ENCODE measurements around the gene DHX30. TPM values are rescaled to one million over a fixed set of nuclear protein-coding genes. Genes with fewer than 3 reads are reported as not detected.

Gene DHX30
- total and polyA plus RNA-seq, 2 of the 4 experiments (the other 2 are of a cell fraction): 55.6 to 57.2 TPM

- BruUV-seq (replicated peaks): no TSS peak
Observed at GRCh38 chr3:47803480-47804025, 615 bp downstream of the DHX30 start.

More at GRCh38 chr3:47803480-47804025, 615 bp downstream of the DHX30 start:
- Histone ChIP-seq H3K4me1 (ENCODE audit: control insufficient read depth, insufficient read depth, low read length) (no peaks in the 10 kb centered on the region; the same call in 1 of the 2 replicates), H2AK9ac (replicated peaks; ENCODE audit: low read depth, low read length, poor library complexity) (peak overlapping the region; percentile 91), H4K91ac (ENCODE audit: insufficient read depth, low read depth, low read length) (peak overlapping the region; percentile 75), H4K20me1 (ENCODE audit: insufficient read depth, low read length) (no peaks in the 10 kb centered on the region; the same call in 1 of the 2 replicates), H3K14ac (replicated peaks; ENCODE audit: low read depth, low read length) (peak overlapping the region; percentile 82), H3K79me1 (ENCODE audit: low read depth in 1 of 2, low read length in 2 of 2) (peaks cover 14 to 32% of the 10 kb centered on the region in 2 experiments), H3K23ac (ENCODE audit: low read depth, low read length) (peak overlapping the region; percentile 42), H2AK5ac (ENCODE audit: low read depth, low read length) (peak overlapping the region; percentile 41; the same call in 1 of the 2 replicates), H2BK5ac (ENCODE audit: low read depth, low read length, poor library complexity, severe bottlenecking) (peak overlapping the region; percentile 69), H3K4me2 (ENCODE audit: low read depth, low read length) (peak overlapping the region; percentile 83), H2BK15ac (ENCODE audit: low read depth, low read length) (no peak overlapping the region), H2BK20ac (ENCODE audit: low read depth, low read length) (no peak overlapping the region), H4K8ac (ENCODE audit: low read depth in 2 of 2, low read length in 2 of 2) (peak overlapping the region; percentile 91 to 92), H3K18ac (ENCODE audit: low read depth, low read length) (peak overlapping the region; percentile 7), H3K4ac (ENCODE audit: low read depth, low read length) (peak overlapping the region; percentile 90), H3K27ac (ENCODE audit: insufficient read depth, low read length) (peak overlapping the region; percentile 91), H2AFZ (replicated peaks; ENCODE audit: low read length, poor library complexity) (peak overlapping the region; percentile 99), H3K27me3 (ENCODE audit: control insufficient read depth, insufficient read depth, low read length) (no peaks in the 10 kb centered on the region), H2BK120ac (ENCODE audit: low read depth, low read length) (peak overlapping the region; percentile 29; the same call in 1 of the 2 replicates), H3K56ac (ENCODE audit: extremely low read depth, insufficient read depth, low read length) (peak overlapping the region; percentile 86), H3K4me3 (ENCODE audit: insufficient read depth, low read depth, low read length) (peak overlapping the region; percentile 72), H3K9ac (ENCODE audit: low read depth, low read length) (peak overlapping the region; percentile 95), H4K5ac (ENCODE audit: low read depth, low read length) (peak overlapping the region; percentile 70), H3K36me3 (ENCODE audit: control insufficient read depth, insufficient read depth, low read length) (peaks cover 2% of the 10 kb centered on the region; the same call in 1 of the 2 replicates), H3K9me1 (ENCODE audit: insufficient read depth, low read length) (peaks cover 4% of the 10 kb centered on the region), H3K9me3 (ENCODE audit: control insufficient read depth, insufficient read depth, low read length) (no peaks in the 10 kb centered on the region)
- dilution Hi-C loops (cut with HindIII; ENCODE audit: low sequenced_read_pairs, unreplicated experiment): no loop called here
- intact Hi-C loops (cut with micrococcal nuclease): no loop called here
- no peak for TF ChIP-seq SMC3 (IDR thresholded peaks at IDR 0.05; ENCODE audit: low read depth, low read length)
- no peak for TF ChIP-seq CHD1 (IDR thresholded peaks at IDR 0.05; ENCODE audit: low read depth, low read length)
- no peak for TF ChIP-seq CTCF (conservative IDR thresholded peaks at IDR 0.05; ENCODE audit: low read depth, low read length)
- no peak for TF ChIP-seq ELK1 (IDR thresholded peaks at IDR 0.05; ENCODE audit: borderline replicate concordance, low read depth, low read length)
- TF ChIP-seq RCOR1 (IDR thresholded peaks at IDR 0.05; ENCODE audit: insufficient replicate concordance, low read length): no peak
- TF ChIP-seq MXI1 (IDR thresholded peaks at IDR 0.05; ENCODE audit: borderline replicate concordance, low read depth, low read length): no peak
- TF ChIP-seq CEBPB (IDR thresholded peaks at IDR 0.05; ENCODE audit: low read depth, low read length): no peak
- TF ChIP-seq MAZ (IDR thresholded peaks at IDR 0.05; ENCODE audit: borderline replicate concordance, low read depth, low read length): no peak
- no peak; the same call in 1 of the 2 replicates for TF ChIP-seq POLR2A (IDR thresholded peaks at IDR 0.05; ENCODE audit: low read depth, low read length)
- TF ChIP-seq MAFK (IDR thresholded peaks at IDR 0.05; ENCODE audit: low read depth, low read length): no peak
- TF ChIP-seq RFX5 (IDR thresholded peaks at IDR 0.05; ENCODE audit: low read depth, low read length): no peak
- TF ChIP-seq BHLHE40 (IDR thresholded peaks at IDR 0.05; ENCODE audit: low read depth, low read length): no peak
- TF ChIP-seq FOS (IDR thresholded peaks at IDR 0.05; ENCODE audit: low read depth, low read length): no peak
- no peak for TF ChIP-seq RAD21 (IDR thresholded peaks at IDR 0.05; ENCODE audit: low read length)
- no peak for TF ChIP-seq NFE2L2 (IDR thresholded peaks at IDR 0.05; ENCODE audit: low read depth, low read length)
- TF ChIP-seq, protein P1, sequence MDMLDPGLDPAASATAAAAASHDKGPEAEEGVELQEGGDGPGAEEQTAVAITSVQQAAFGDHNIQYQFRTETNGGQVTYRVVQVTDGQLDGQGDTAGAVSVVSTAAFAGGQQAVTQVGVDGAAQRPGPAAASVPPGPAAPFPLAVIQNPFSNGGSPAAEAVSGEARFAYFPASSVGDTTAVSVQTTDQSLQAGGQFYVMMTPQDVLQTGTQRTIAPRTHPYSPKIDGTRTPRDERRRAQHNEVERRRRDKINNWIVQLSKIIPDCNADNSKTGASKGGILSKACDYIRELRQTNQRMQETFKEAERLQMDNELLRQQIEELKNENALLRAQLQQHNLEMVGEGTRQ (IDR thresholded peaks at IDR 0.05; ENCODE audit: low read depth, low read length): no peak
- 0% methylated on average over 5 of the region's 20 CpGs; no CpG with 5 or more reads in 1 of the 2 experiments for WGBS, 2 experiments (ENCODE audit: extremely low coverage in 2 of 2, insufficient read length in 1 of 2)
- CTCF ChIA-PET: no interaction called here
- in situ Hi-C loops (cut with MboI; ENCODE audit: low sequenced_read_pairs): no loop called here
- ATAC-seq (ENCODE audit: low read depth): no peak
- no peak for DNase-seq
- POLR2A ChIA-PET (ENCODE audit: unreplicated experiment): no interaction called here

All from IMR-90 (cell line).